Peyer's patch (tissue), 4 donors: ENCODE results near the gene PLP2. TPM values are rescaled to one million over a fixed set of nuclear protein-coding genes. Genes with fewer than 3 reads are reported as not detected.

Source experiments
- DNase-seq, 3 donors: peaks; one replicate each; pipeline ENCODE4 v3.0.0-alpha.2; 2017 to 2019
- H3K27ac ChIP-seq, 4 donors: fragments of 200-600 bp; sonication (generic); one replicate each; pipeline ENCODE4 v1.5.1; 2016 to 2019
- H3K27me3 ChIP-seq, 2 donors: fragments of 200-600 bp; sonication (generic); one replicate each; pipeline ENCODE4 v1.5.1; 2019
- H3K36me3 ChIP-seq, 3 donors: fragments of 200-600 bp; sonication (generic); one replicate each; pipeline ENCODE4 v1.5.1; 2016 to 2019
- H3K4me1 ChIP-seq, 4 donors: fragments of 200-600 bp; sonication (generic); one replicate each; pipeline ENCODE4 v1.5.1; 2016 to 2019
- H3K4me3 ChIP-seq, 4 donors: fragments of 200-600 bp; sonication (generic); 1 replicate in 3 of 4; 2 replicates in 1 of 4; pipeline ENCODE4 v1.5.1; 2016 to 2019; ENCODE audit warnings: mild to moderate bottlenecking in 1 of 4
- H3K9me3 ChIP-seq, 4 donors: fragments of 200-600 bp; sonication (generic); one replicate each; pipeline ENCODE4 v1.5.1; 2016 to 2019; ENCODE audit warnings: mild to moderate bottlenecking in 1 of 4
- POLR2A ChIP-seq, 2 donors: fragments of 450-650 bp; IDR thresholded peaks; one replicate each; pipeline ENCODE4 v1.5.1; 2017; ENCODE audit warnings: antibody characterized with exemption in 2 of 2, mild to moderate bottlenecking in 2 of 2, moderate library complexity in 2 of 2
- total RNA-seq, 4 donors: library from RNA; depleted of rRNA; stranded (reverse); fragments of >200 nt; gene quantifications; one replicate each; pipeline ENCODE4 v1.1.0, GENCODE V29; 2016
- TF ChIP-seq, protein P1 (sequence below), 6 experiments: fragments of 450-650 bp in 4 of 6; fragments of 200-600 bp in 2 of 6; sonication (generic) in 1 of 6; IDR thresholded peaks; one replicate each; pipeline ENCODE4 v1.5.1; 2017 to 2019; ENCODE audit warnings: antibody characterized with exemption in 6 of 6, mild to moderate bottlenecking in 3 of 6, moderate library complexity in 1 of 6

PLP2 gene
- total RNA-seq, 4 donors from 2014 or later: 16.1 to 36.6 (median 30.8) TPM

DNA sequence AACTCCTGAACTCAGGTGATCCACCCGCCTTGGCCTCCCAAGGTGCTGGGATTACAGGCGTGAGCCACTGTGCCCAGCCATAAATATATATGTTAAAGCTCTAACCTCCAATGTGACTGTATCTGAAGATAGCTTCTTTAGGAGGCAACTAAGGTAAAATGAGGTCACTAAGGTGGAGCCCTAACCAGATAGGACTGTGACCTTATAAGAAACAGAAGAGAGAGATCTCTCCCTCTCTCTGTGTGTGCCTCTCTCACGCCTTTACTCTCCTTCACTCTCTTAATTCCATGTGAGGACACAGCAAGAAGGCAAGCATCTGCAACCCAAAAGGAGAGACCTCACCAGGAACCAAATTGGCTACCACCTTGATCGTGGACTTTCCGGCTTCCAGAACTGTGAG is 10.1 kb upstream of the PLP2 start:
- H3K9me3 ChIP-seq: no peaks in the 10 kb centered on the region
- H3K4me3 ChIP-seq: no peak overlapping the region
- no peaks in the 10 kb centered on the region for H3K36me3 ChIP-seq
- peaks cover 0 to 14% (median 0%) of the 10 kb centered on the region in 4 donors for H3K4me1 ChIP-seq
- H3K27ac ChIP-seq: no peak overlapping the region
- TF ChIP-seq POLR2A (IDR thresholded peaks at IDR 0.05): no peak
- TF ChIP-seq, protein P1, sequence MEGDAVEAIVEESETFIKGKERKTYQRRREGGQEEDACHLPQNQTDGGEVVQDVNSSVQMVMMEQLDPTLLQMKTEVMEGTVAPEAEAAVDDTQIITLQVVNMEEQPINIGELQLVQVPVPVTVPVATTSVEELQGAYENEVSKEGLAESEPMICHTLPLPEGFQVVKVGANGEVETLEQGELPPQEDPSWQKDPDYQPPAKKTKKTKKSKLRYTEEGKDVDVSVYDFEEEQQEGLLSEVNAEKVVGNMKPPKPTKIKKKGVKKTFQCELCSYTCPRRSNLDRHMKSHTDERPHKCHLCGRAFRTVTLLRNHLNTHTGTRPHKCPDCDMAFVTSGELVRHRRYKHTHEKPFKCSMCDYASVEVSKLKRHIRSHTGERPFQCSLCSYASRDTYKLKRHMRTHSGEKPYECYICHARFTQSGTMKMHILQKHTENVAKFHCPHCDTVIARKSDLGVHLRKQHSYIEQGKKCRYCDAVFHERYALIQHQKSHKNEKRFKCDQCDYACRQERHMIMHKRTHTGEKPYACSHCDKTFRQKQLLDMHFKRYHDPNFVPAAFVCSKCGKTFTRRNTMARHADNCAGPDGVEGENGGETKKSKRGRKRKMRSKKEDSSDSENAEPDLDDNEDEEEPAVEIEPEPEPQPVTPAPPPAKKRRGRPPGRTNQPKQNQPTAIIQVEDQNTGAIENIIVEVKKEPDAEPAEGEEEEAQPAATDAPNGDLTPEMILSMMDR (IDR thresholded peaks at IDR 0.05): no peak
- H3K27me3 ChIP-seq: no peaks in the 10 kb centered on the region
- no peak for DNase-seq

DNA sequence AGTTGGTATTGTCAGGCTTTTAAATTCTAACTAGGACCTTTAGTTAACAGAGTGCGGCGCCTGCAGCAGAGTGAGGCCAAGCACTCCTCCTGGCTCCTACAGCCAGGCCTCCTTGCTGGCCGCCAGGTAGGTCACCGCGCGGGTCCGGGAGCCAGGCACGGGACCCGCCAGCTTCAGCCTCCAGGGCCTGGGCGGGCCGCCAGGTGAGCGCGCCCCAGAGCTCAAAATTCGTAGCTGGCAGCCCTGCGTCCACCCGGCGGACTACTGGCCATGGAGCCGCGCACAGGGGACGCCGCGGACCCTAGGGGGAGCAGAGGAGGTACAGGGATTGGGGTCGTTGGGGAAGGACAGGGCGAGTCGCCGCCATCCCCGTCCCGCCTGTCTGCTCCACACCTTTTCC is 9.1 kb upstream of the PLP2 start, which contains the start of gene MAGIX:
Gene MAGIX, plus strand, starts transcription at position 139 of the 400 bp plus-strand sequence. Its CDS starts 132 bp downstream, at position 271.
- Histone ChIP-seq H3K9me3 (no peaks in the 10 kb centered on the region), H3K36me3 (no peaks in the 10 kb centered on the region), H3K27me3 (no peaks in the 10 kb centered on the region), H3K4me3 (peak within 1 kb of the TSS; percentile 33 to 57 (median 42)), H3K27ac (peak within 1 kb of the TSS; percentile 79 to 98 (median 92)), H3K4me1 (peaks cover 0 to 14% (median 0%) of the 10 kb centered on the region in 4 donors)
- no peak for DNase-seq
- no peak for TF ChIP-seq POLR2A (IDR thresholded peaks at IDR 0.05)
- TF ChIP-seq, protein P1 (IDR thresholded peaks at IDR 0.05): no peak

DNA sequence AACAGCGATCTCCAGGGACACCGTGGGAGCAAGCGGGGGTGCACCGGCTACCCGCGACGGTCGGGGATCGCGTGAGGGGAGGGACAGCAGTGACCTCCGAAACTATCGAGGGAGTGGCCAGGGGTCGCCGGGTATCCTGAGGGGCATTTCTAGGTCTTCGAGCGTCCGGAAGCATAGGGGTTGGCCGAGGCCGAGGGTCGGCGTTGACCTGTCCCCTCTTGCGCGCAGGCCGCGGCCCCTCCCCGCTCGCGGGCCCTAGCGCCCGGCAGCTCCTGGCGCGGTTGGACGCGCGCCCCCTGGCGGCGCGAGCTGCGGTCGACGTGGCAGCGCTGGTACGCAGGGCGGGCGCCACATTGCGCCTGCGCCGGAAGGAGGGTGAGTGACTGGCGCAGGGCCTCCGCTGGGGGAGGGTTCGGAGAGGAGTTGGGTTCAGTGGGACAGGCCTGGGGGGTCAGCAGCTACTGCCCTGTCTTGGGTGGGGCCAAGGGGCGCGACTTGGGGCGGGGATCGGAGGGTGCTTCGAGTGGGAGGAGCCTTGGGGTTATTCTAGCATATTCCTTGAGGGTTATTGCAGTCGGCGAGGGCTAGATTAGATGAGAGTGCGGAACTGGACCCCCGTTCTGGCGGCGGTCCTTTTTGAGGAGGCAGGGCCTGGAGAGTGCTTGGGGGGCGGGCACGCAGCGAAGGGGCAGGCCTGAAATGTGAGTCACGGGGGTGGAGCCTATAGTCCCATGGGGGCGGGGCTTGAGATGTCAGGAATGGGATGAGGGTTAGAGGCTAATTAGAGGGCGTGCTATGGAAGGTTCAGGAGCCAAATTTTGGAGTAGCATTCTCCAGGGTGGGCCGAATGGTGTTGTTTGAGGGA is 7.9 kb upstream of the PLP2 start:
- no peaks in the 10 kb centered on the region for H3K36me3 ChIP-seq
- H3K4me1 ChIP-seq: peaks cover 0 to 14% (median 0%) of the 10 kb centered on the region in 4 donors
- peak overlapping the region; percentile 79 to 98 (median 92) for H3K27ac ChIP-seq
- peak overlapping the region; percentile 33 to 57 (median 42) for H3K4me3 ChIP-seq
- TF ChIP-seq POLR2A (IDR thresholded peaks at IDR 0.05): peak in 1 of 2 donors; percentile 67
- TF ChIP-seq, protein P1 (IDR thresholded peaks at IDR 0.05): peak; percentile 70 to 94 (median 86)
- H3K27me3 ChIP-seq: no peaks in the 10 kb centered on the region
- peak; percentile 75 to 93 (median 88) for DNase-seq
- no peaks in the 10 kb centered on the region for H3K9me3 ChIP-seq

DNA sequence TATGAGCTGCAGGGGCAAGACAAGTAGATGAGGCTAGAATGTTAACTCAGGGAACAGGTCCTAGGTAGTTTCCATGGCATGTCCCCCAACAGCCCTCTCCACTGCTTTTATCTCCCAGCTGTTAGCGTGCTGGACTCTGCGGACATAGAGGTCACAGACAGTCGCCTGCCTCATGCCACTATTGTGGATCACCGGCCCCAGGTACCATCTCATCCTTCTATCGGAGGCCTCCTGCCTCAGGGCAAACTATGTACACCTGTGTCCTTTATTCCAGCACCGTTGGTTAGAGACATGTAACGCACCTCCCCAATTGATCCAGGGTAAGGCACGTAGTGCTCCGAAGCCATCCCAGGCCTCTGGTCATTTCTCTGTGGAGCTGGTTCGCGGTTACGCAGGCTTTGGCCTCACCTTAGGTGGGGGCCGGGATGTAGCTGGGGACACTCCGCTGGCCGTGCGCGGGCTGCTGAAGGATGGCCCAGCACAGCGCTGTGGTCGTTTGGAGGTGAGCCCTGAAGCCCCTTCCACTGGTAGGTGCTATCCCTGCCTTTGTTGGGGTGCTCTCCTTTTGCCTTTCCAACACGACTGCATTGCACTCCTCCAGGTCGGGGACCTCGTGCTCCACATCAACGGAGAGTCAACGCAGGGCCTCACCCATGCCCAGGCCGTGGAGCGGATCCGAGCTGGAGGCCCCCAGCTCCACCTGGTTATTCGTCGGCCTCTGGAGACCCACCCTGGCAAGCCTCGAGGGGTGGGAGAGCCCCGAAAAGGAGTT is 6.9 kb upstream of the PLP2 start:
- TF ChIP-seq, protein P1 (IDR thresholded peaks at IDR 0.05): no peak
- TF ChIP-seq POLR2A (IDR thresholded peaks at IDR 0.05): no peak
- no peak for DNase-seq
- Histone ChIP-seq H3K27me3 (no peaks in the 10 kb centered on the region), H3K4me3 (no peak overlapping the region), H3K4me1 (peaks cover 0 to 14% (median 0%) of the 10 kb centered on the region in 4 donors), H3K36me3 (no peaks in the 10 kb centered on the region), H3K27ac (peak overlapping the region in 3 of 4 donors; percentile 79 to 98 (median 95)), H3K9me3 (no peaks in the 10 kb centered on the region)
